Uterus (tissue), 4 donors: Measurements from ENCODE around the gene SV2B. TPM values are rescaled to one million over a fixed set of nuclear protein-coding genes. Genes with fewer than 3 reads are reported as not detected.

Experiments
- DNase-seq, 2 donors: peaks; one replicate each; pipeline ENCODE4 v3.0.0-alpha.2; 2019 to 2020
- H3K27ac ChIP-seq, 2 donors: fragments of 200-600 bp; sonication (generic); 1 replicate in 1 of 2; 2 replicates in 1 of 2; pipeline ENCODE4 v1.5.1; 2016 to 2018
- H3K27me3 ChIP-seq, 2 donors: fragments of 200-600 bp; sonication (generic); one replicate each; pipeline ENCODE4 v1.5.1; 2018 to 2019; ENCODE audit warnings: control low read depth in 1 of 2
- H3K36me3 ChIP-seq, 2 donors: fragments of 200-600 bp; sonication (generic); one replicate each; pipeline ENCODE4 v1.5.1; 2019; ENCODE audit warnings: control low read depth in 1 of 2
- H3K4me1 ChIP-seq, 2 donors: fragments of 200-600 bp; sonication (generic); one replicate each; pipeline ENCODE4 v1.5.1; 2018 to 2019; ENCODE audit warnings: control low read depth in 1 of 2
- H3K4me3 ChIP-seq, 2 donors: fragments of 200-600 bp; sonication (generic); 1 replicate in 1 of 2; 2 replicates in 1 of 2; pipeline ENCODE4 v1.5.1; 2018 to 2019; ENCODE audit warnings: mild to moderate bottlenecking in 1 of 2
- H3K9me3 ChIP-seq, 2 donors: fragments of 200-600 bp; sonication (generic); one replicate each; pipeline ENCODE4 v1.5.1; 2019; ENCODE audit warnings: control low read depth in 1 of 2
- CTCF ChIP-seq, 4 experiments: fragments of 200-600 bp in 2 of 4; fragments of 450-650 bp in 2 of 4; sonication (generic) in 2 of 4; IDR thresholded peaks; one replicate each; pipeline ENCODE4 v1.5.1; 2016 to 2019; ENCODE audit warnings: antibody characterized with exemption in 4 of 4, mild to moderate bottlenecking in 2 of 4, moderate library complexity in 1 of 4
- POLR2A ChIP-seq, 2 donors: fragments of 450-650 bp; IDR thresholded peaks; one replicate each; pipeline ENCODE4 v1.6.1; 2016; ENCODE audit warnings: antibody characterized with exemption in 2 of 2, mild to moderate bottlenecking in 1 of 2, moderate library complexity in 1 of 2
- intact Hi-C: fragments of 100-400 bp; cut with DNase I; formaldehyde crosslinking; loops from one replicate; pipeline ENCODE4 v1.15.1; 2023; ENCODE audit warnings: low total_unique reads
- total RNA-seq, 4 donors: library from RNA; depleted of rRNA in 3 of 4; stranded (reverse); fragments of >200 nt in 3 of 4; gene quantifications; one replicate each; pipeline versions ENCODE4 v1.1.0 to v1.2.4, GENCODE V29; 2014 to 2023
- donor health status: DM: yes; HTN: yes; CAD: no.

SV2B gene
- total RNA-seq, 4 donors from 2014 or later = 0.26 to 1.1 (median 0.87) TPM

- no peak overlapping the region for H3K27ac ChIP-seq
- H3K9me3 ChIP-seq = no peaks in the 10 kb centered on the region
- H3K27me3 ChIP-seq = no peaks in the 10 kb centered on the region
- H3K4me3 ChIP-seq = no peak overlapping the region
- intact Hi-C loops = no loop called here
- TF ChIP-seq POLR2A (IDR thresholded peaks at IDR 0.05) = no peak
- no peak for TF ChIP-seq CTCF (IDR thresholded peaks at IDR 0.05)
- no peak for DNase-seq
- H3K4me1 ChIP-seq = no peaks in the 10 kb centered on the region
- H3K36me3 ChIP-seq = no peaks in the 10 kb centered on the region
Measured at GRCh38 chr15:91278951-91279350, 178.9 kb downstream of the SV2B start.

DNA sequence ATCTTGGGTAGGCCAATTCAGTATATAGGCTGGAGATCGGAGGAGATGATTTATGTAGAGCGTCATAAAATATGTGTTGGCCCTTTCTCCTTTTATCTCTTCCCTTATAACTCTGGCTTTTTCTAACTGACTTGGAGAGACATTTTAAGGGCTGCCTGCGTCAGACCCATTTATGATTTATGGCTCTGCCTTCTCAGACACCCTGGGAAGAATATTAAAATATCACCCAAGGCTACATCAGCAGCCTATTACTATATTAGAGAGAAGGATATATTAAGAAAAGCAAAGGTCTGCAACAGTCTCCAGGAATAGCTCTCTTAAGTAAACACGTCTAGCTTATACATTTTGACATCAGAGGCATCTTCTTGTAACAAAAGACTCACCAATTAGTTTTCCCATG, 179.4 kb downstream of the SV2B start:
- Histone ChIP-seq H3K27ac (no peak overlapping the region), H3K27me3 (no peaks in the 10 kb centered on the region), H3K4me1 (no peaks in the 10 kb centered on the region), H3K9me3 (no peaks in the 10 kb centered on the region), H3K36me3 (no peaks in the 10 kb centered on the region), H3K4me3 (no peak overlapping the region)
- TF ChIP-seq CTCF (IDR thresholded peaks at IDR 0.05) = no peak
- no peak for TF ChIP-seq POLR2A (IDR thresholded peaks at IDR 0.05)
- intact Hi-C loops = no loop called here
- no peak for DNase-seq

DNA sequence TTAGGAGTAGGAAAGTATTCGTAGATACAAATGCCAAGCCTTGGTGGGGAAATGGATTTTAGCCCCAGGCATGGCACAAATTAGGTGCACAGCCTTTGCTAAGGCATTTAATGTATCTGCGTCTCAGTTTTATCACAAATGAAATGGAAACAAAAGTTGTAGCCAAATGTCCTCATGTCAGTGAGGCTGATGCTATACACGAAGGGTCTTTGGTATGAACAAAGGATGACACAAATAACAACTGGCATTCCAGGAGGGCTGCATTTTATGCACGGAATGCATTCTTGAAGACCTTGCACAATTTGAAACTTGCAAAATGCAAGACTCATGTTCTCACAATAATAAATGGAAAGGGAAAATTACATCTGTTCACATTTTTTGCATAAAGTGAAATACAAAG, 181.9 kb downstream of the SV2B start:
- no peaks in the 10 kb centered on the region for H3K4me1 ChIP-seq
- intact Hi-C loops = loop anchor here (1.0 kb wide), 1 partner anchor 10 kb away; no protein-coding TSS in a partner anchor
- TF ChIP-seq CTCF (IDR thresholded peaks at IDR 0.05) (no peak), POLR2A (IDR thresholded peaks at IDR 0.05) (no peak)
- no peak overlapping the region for H3K27ac ChIP-seq
- H3K4me3 ChIP-seq = no peak overlapping the region
- no peak for DNase-seq
- no peaks in the 10 kb centered on the region for H3K27me3 ChIP-seq
- no peaks in the 10 kb centered on the region for H3K36me3 ChIP-seq
- no peaks in the 10 kb centered on the region for H3K9me3 ChIP-seq

DNA sequence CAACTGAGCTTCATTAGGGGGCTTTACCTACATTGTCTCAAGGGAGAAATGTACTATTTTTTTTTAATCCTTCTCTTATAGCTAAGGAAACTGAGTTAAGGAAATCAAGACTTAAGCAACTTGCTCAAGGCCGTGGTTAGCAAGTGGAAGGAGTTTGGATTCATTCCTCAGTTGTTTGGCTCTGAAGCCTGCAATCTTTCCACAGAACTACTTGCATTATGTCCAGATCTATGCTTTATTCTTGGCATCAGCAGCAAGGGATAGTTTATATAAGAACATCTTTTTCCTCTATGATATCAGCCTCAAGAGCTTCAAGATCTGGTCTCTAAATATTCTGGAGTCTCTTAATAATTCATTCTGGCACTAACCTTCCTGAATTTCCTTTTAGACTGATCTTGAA, 182.4 kb downstream of the SV2B start:
- Histone ChIP-seq H3K36me3 (no peaks in the 10 kb centered on the region), H3K4me3 (no peak overlapping the region), H3K27ac (no peak overlapping the region), H3K9me3 (no peaks in the 10 kb centered on the region), H3K27me3 (no peaks in the 10 kb centered on the region), H3K4me1 (no peaks in the 10 kb centered on the region)
- DNase-seq = no peak
- TF ChIP-seq POLR2A (IDR thresholded peaks at IDR 0.05) (no peak), CTCF (IDR thresholded peaks at IDR 0.05) (no peak)
- intact Hi-C loops = loop anchor here (1.0 kb wide), 1 partner anchor 10 kb away; no protein-coding TSS in a partner anchor

DNA sequence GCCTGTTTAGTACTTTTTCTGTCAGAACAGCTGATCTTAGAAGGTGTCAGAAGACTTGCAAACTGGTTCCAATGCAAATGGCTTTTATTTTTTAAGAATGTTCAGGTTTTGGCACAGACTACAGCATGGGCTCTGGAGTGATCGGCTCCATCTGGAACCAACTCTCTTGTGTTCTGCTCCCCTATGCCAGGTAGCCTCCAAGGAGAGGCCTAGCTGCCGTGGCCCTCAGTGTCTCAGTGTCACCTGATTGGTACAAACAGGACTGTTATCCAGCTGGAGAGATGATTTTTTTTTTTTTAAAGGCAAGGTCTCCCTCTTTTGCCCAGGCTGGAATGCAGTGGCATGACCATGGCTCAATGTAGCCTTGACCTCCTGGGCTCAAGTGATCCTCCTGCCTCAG, 183.1 kb downstream of the SV2B start:
- intact Hi-C loops = no loop called here
- DNase-seq = no peak
- Histone ChIP-seq H3K4me3 (no peak overlapping the region), H3K27ac (no peak overlapping the region), H3K27me3 (no peaks in the 10 kb centered on the region), H3K4me1 (no peaks in the 10 kb centered on the region), H3K36me3 (no peaks in the 10 kb centered on the region), H3K9me3 (no peaks in the 10 kb centered on the region)
- TF ChIP-seq CTCF (IDR thresholded peaks at IDR 0.05) = no peak
- TF ChIP-seq POLR2A (IDR thresholded peaks at IDR 0.05) = no peak
